A673 (cell line): Measurements from ENCODE around the gene GAN. TPM values are rescaled to one million over a fixed set of nuclear protein-coding genes. Genes with fewer than 3 reads are reported as not detected.

Source experiments
- BruUV-seq: library from RNA; stranded (reverse); fragments of 400-500 nt; replicated peaks from 2 replicates; lab custom pipeline; 2021; lab: Mats Ljungman, UMichigan
- CTCF ChIA-PET: fragments of 300-600 bp; sonication (Branson Sonifier 250); formaldehyde crosslinking; loops from one replicate; lab custom pipeline; 2022; ENCODE audit warnings: antibody characterized with exemption; lab: Charles Lee
- POLR2A ChIA-PET: fragments of 300-600 bp; sonication (Branson Sonifier 250); formaldehyde crosslinking; loops from one replicate; lab custom pipeline; 2022; ENCODE audit warnings: antibody characterized with exemption; ENCODE audit not compliant: low non-redundant PET; lab: Charles Lee
- DNase-seq: peaks from one replicate; pipeline ENCODE4 v3.0.0-alpha.2; 2015; ENCODE audit warnings: low spot score
- H3K27ac ChIP-seq: fragments of 200-600 bp; sonication (generic); 2 replicates; pipeline ENCODE4 v1.5.1; 2016; ENCODE audit warnings: mixed run types, low read depth, mild to moderate bottlenecking, mixed read lengths, antibody characterized with exemption, low read length; ENCODE audit not compliant: poor library complexity, severe bottlenecking
- H3K27me3 ChIP-seq: fragments of 200-600 bp; sonication (generic); replicated peaks from 2 replicates; pipeline ENCODE4 v1.6.1; 2017; ENCODE audit warnings: mixed run types, low read depth, mild to moderate bottlenecking, mixed read lengths, antibody characterized with exemption, low read length; ENCODE audit not compliant: insufficient read depth, poor library complexity
- H3K36me3 ChIP-seq: fragments of 200-600 bp; sonication (generic); 2 replicates; pipeline ENCODE4 v1.6.1; 2016; ENCODE audit warnings: mixed run types, mild to moderate bottlenecking, mixed read lengths, antibody characterized with exemption, low read length; ENCODE audit not compliant: insufficient read depth, poor library complexity, severe bottlenecking
- H3K4me1 ChIP-seq: fragments of 200-600 bp; sonication (generic); 2 replicates; pipeline ENCODE4 v1.6.1; 2017; ENCODE audit warnings: mixed run types, mild to moderate bottlenecking, mixed read lengths, antibody characterized with exemption, low read length; ENCODE audit not compliant: insufficient read depth, poor library complexity, severe bottlenecking
- H3K4me3 ChIP-seq: fragments of 200-600 bp; sonication (generic); 2 replicates; pipeline ENCODE4 v1.5.1; 2016; ENCODE audit warnings: low read depth, mixed run types, mild to moderate bottlenecking, mixed read lengths, low read length; ENCODE audit not compliant: poor library complexity, severe bottlenecking
- H3K9me3 ChIP-seq: fragments of 200-600 bp; sonication (generic); 2 replicates; pipeline ENCODE4 v1.6.1; 2016; ENCODE audit warnings: mixed run types, low read depth, mild to moderate bottlenecking, mixed read lengths, antibody characterized with exemption, low read length; ENCODE audit not compliant: poor library complexity, severe bottlenecking
- CTCF ChIP-seq: fragments of 300-800, 200-600 bp; sonication (generic); conservative IDR thresholded peaks from 2 replicates; pipeline ENCODE4 v1.5.1; 2017; ENCODE audit warnings: low read depth, mild to moderate bottlenecking, antibody characterized with exemption, low read length, moderate library complexity, mixed read lengths
- EZH2 ChIP-seq: fragments of 200-600 bp; sonication (generic); IDR thresholded peaks from 2 replicates; pipeline ENCODE4 v1.6.1; 2017; ENCODE audit warnings: borderline replicate concordance, low read depth, mild to moderate bottlenecking, mixed read lengths, antibody characterized with exemption, low read length; ENCODE audit not compliant: poor library complexity, severe bottlenecking
- intact Hi-C: fragments of 100-400 bp; cut with micrococcal nuclease; formaldehyde crosslinking; loops from one replicate; pipeline ENCODE4 v1.10.0; 2022; ENCODE audit not compliant: unreplicated experiment
- total RNA-seq: library from RNA; stranded (reverse); gene quantifications from 2 replicates; pipeline ENCODE4 v1.2.3, GENCODE V29; 2021

GAN gene
- total RNA-seq, 1 experiment from 2014 or later: 18.0 TPM

- Histone ChIP-seq H3K4me3 (no peak overlapping the region), H3K4me1 (no peaks in the 10 kb centered on the region), H3K27me3 (no peaks in the 10 kb centered on the region), H3K36me3 (no peaks in the 10 kb centered on the region), H3K9me3 (no peaks in the 10 kb centered on the region), H3K27ac (no peak overlapping the region)
- ChIA-PET POLR2A (no interaction called here), CTCF (no interaction called here)
- DNase-seq: no peak
- no TSS peak for BruUV-seq
- intact Hi-C loops: no loop called here
- TF ChIP-seq CTCF: no peak
- TF ChIP-seq EZH2: no peak
Measured at GRCh38 chr16:81416749-81417148, 102.0 kb downstream of the GAN start.

DNA sequence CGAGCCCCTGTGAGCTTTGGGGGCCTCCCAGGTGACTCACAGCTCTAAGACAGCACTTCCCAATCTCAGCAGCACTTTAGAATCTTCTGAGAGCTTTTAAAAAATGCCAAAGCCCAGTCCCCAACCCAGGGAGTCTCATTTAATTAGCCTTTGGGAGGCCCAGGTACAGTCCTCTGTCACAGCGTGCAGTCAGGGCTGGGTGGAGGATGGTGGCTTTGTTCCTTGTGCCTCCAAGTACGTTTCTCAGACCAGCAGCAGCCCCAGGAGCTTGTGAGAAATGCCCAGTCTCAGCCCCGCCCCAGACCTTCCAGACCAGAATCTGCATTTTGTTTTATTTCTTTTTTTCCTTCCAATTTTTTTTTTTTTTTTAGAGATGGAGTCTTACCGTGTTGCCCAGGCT, 102.4 kb downstream of the GAN start:
- Histone ChIP-seq H3K36me3 (no peaks in the 10 kb centered on the region), H3K4me3 (no peak overlapping the region), H3K4me1 (no peaks in the 10 kb centered on the region), H3K27ac (no peak overlapping the region), H3K9me3 (no peaks in the 10 kb centered on the region), H3K27me3 (no peaks in the 10 kb centered on the region)
- ChIA-PET CTCF (no interaction called here), POLR2A (no interaction called here)
- BruUV-seq: no TSS peak
- no peak for TF ChIP-seq CTCF
- no peak for TF ChIP-seq EZH2
- DNase-seq: no peak
- intact Hi-C loops: no loop called here

- no peaks in the 10 kb centered on the region for H3K4me1 ChIP-seq
- no peaks in the 10 kb centered on the region for H3K27me3 ChIP-seq
- TF ChIP-seq CTCF: no peak
- TF ChIP-seq EZH2: no peak
- no peak overlapping the region for H3K27ac ChIP-seq
- no peak for DNase-seq
- intact Hi-C loops: no loop called here
- no peak overlapping the region for H3K4me3 ChIP-seq
- BruUV-seq: no TSS peak
- H3K9me3 ChIP-seq: no peaks in the 10 kb centered on the region
- no peaks in the 10 kb centered on the region for H3K36me3 ChIP-seq
- ChIA-PET POLR2A (no interaction called here), CTCF (no interaction called here)
Measured at GRCh38 chr16:81419806-81420205, 105.0 kb downstream of the GAN start.
